SW 1271 (cell line): ENCODE data around the gene RTN4RL1.
"Not testable (repeated sequence)": the region's sequence is repeated elsewhere in the genome, so short reads cannot be mapped to it uniquely, and the experiment has no call there.

ENCODE experiments used
- DNase-seq, 2 experiments: peaks; one replicate each; lab custom pipeline; 2025; lab: John Stamatoyannopoulos, UW

RTN4RL1 gene

GRCh38 chr17:1895479-1895878 is 129.7 kb downstream of the RTN4RL1 start:
- not testable (repeated sequence) for DNase-seq

GRCh38 chr17:1894753-1895339 is 130.3 kb downstream of the RTN4RL1 start:
- DNase-seq = no peak

- no peak for DNase-seq
Measured at GRCh38 chr17:1890758-1891450, 134.2 kb downstream of the RTN4RL1 start.

GRCh38 chr17:1888741-1889140 is 136.4 kb downstream of the RTN4RL1 start:
- DNase-seq = no peak
